ENCODE data around the gene SLC25A23. TPM values are rescaled to one million over a fixed set of nuclear protein-coding genes. Genes with fewer than 3 reads are reported as not detected.
A peak's percentile ranks its signal among the peaks of the same experiment; 100 is the strongest.

The SLC25A23 gene
- total and polyA plus RNA-seq, 9 of the 15 experiments (the other 6 are each of a cell fraction or from before 2014, with no cell fraction given): 6.1 to 72.0 (median 26.6) TPM

DNA sequence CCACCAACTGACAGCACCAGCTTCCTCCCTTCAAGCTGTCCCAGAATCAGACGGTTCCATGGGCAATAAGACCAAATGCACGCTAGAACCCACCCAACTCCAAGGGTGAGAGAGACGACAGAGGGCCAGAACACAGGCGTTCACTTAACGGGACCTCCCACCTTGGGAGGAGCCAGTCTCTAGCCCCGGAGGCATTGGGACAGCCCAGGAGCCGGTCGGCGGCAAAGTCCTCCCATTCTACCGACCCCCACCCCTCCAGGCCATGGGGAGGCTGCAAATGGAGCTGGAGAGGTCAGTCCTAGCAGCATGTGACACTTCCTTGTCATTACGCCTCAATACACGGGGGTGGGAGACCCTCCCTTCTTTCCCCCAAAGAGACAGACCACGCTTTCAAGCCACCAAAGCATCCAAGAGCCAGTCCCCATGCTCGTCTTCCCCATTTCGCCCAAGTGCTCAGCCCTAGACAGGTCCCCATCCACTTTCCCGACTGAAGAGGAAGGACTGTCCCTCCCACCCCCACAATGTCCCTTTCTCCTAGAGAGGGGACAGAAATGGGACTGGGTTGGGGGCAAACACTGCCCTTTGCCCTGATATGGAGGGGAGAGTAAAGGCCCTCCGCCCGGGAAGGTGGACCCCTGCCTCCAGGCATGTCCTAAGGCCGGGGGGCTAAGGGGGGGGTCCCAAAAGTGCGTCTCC is 35.9 kb downstream of the SLC25A23 start (continued):
- peak; percentile 18 for TF ChIP-seq EGR1 (conservative IDR thresholded peaks at IDR 0.05)
- TF ChIP-seq, protein P1, sequence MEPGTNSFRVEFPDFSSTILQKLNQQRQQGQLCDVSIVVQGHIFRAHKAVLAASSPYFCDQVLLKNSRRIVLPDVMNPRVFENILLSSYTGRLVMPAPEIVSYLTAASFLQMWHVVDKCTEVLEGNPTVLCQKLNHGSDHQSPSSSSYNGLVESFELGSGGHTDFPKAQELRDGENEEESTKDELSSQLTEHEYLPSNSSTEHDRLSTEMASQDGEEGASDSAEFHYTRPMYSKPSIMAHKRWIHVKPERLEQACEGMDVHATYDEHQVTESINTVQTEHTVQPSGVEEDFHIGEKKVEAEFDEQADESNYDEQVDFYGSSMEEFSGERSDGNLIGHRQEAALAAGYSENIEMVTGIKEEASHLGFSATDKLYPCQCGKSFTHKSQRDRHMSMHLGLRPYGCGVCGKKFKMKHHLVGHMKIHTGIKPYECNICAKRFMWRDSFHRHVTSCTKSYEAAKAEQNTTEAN (CRISPR knock-in tag; IDR thresholded peaks at IDR 0.05): no peak
- TF ChIP-seq, protein P2, sequence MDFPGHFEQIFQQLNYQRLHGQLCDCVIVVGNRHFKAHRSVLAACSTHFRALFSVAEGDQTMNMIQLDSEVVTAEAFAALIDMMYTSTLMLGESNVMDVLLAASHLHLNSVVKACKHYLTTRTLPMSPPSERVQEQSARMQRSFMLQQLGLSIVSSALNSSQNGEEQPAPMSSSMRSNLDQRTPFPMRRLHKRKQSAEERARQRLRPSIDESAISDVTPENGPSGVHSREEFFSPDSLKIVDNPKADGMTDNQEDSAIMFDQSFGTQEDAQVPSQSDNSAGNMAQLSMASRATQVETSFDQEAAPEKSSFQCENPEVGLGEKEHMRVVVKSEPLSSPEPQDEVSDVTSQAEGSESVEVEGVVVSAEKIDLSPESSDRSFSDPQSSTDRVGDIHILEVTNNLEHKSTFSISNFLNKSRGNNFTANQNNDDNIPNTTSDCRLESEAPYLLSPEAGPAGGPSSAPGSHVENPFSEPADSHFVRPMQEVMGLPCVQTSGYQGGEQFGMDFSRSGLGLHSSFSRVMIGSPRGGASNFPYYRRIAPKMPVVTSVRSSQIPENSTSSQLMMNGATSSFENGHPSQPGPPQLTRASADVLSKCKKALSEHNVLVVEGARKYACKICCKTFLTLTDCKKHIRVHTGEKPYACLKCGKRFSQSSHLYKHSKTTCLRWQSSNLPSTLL (IDR thresholded peaks at IDR 0.05): no peak
- no peak for TF ChIP-seq MYBL2 (IDR thresholded peaks at IDR 0.05; ENCODE audit: low read depth)
- TF ChIP-seq MYBL2 (CRISPR knock-in tag; IDR thresholded peaks at IDR 0.05; ENCODE audit: borderline replicate concordance): no peak
- no peak for TF ChIP-seq GABPB1 (CRISPR knock-in tag; IDR thresholded peaks at IDR 0.05)
- TF ChIP-seq ZNF444 (CRISPR knock-in tag; IDR thresholded peaks at IDR 0.05): no peak
- peak; percentile 91; the same call in 1 of the 2 replicates for TF ChIP-seq ZNF282 (CRISPR knock-in tag; IDR thresholded peaks at IDR 0.05)
- TF ChIP-seq RUNX1 (IDR thresholded peaks at IDR 0.05; ENCODE audit: low read depth): no peak
- peak in 1 of 2 experiments; percentile 8; a peak in 1 of 4 replicates for TF ChIP-seq MAZ (CRISPR knock-in tag; conservative IDR thresholded peaks at IDR 0.05 in 1 of 2, IDR thresholded peaks at IDR 0.05 in 1 of 2)
- no peak for TF ChIP-seq CBFA2T3 (IDR thresholded peaks at IDR 0.05)
- TF ChIP-seq, protein P3, sequence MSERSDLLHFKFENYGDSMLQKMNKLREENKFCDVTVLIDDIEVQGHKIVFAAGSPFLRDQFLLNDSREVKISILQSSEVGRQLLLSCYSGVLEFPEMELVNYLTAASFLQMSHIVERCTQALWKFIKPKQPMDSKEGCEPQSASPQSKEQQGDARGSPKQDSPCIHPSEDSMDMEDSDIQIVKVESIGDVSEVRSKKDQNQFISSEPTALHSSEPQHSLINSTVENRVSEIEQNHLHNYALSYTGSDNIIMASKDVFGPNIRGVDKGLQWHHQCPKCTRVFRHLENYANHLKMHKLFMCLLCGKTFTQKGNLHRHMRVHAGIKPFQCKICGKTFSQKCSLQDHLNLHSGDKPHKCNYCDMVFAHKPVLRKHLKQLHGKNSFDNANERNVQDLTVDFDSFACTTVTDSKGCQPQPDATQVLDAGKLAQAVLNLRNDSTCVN (CRISPR knock-in tag; IDR thresholded peaks at IDR 0.05): no peak
- no peak for TF ChIP-seq SNRNP70 (optimal IDR thresholded peaks at IDR 0.05; ENCODE audit: low read depth, low read length)
- TF ChIP-seq TCF7 (IDR thresholded peaks at IDR 0.05; ENCODE audit: borderline replicate concordance): no peak
- TF ChIP-seq GATAD2A (IDR thresholded peaks at IDR 0.05): no peak
- 0 out of 2 replicates have a peak, but pooled peaks have one; percentile 14 for TF ChIP-seq ZNF431 (CRISPR knock-in tag; IDR thresholded peaks at IDR 0.05)
- no peak for TF ChIP-seq HDAC2 (IDR thresholded peaks at IDR 0.05)
- TF ChIP-seq, protein P4, sequence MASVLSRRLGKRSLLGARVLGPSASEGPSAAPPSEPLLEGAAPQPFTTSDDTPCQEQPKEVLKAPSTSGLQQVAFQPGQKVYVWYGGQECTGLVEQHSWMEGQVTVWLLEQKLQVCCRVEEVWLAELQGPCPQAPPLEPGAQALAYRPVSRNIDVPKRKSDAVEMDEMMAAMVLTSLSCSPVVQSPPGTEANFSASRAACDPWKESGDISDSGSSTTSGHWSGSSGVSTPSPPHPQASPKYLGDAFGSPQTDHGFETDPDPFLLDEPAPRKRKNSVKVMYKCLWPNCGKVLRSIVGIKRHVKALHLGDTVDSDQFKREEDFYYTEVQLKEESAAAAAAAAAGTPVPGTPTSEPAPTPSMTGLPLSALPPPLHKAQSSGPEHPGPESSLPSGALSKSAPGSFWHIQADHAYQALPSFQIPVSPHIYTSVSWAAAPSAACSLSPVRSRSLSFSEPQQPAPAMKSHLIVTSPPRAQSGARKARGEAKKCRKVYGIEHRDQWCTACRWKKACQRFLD (CRISPR knock-in tag; IDR thresholded peaks at IDR 0.05): no peak
- peak; percentile 31 for TF ChIP-seq TAF1 (IDR thresholded peaks at IDR 0.05; ENCODE audit: control insufficient read depth, extremely low read depth, insufficient read depth, low read length, severe bottlenecking)
- TF ChIP-seq RAD21 (CRISPR knock-in tag; conservative IDR thresholded peaks at IDR 0.05 in 1 of 2, IDR thresholded peaks at IDR 0.05 in 1 of 2): no peak
- peak; percentile 80 for TF ChIP-seq CHD1 (IDR thresholded peaks at IDR 0.05; ENCODE audit: low read length)
- no peak for TF ChIP-seq RBM34 (IDR thresholded peaks at IDR 0.05; ENCODE audit: borderline replicate concordance, insufficient read depth, low read length)
- TF ChIP-seq, protein P5, sequence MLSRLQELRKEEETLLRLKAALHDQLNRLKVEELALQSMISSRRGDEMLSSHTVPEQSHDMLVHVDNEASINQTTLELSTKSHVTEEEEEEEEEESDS (CRISPR knock-in tag; IDR thresholded peaks at IDR 0.05): no peak
- TF ChIP-seq ELF4 (CRISPR knock-in tag; IDR thresholded peaks at IDR 0.05): peak; percentile 29; the same call in 1 of the 2 replicates

Data from K562 (cell line).